SU-DHL-6 (cell line): ENCODE measurements around the gene DAPK3.

ENCODE experiments used
- H2AFZ ChIP-seq: fragments of 200-600 bp; sonication (generic); 2 replicates; pipeline ENCODE4 v1.6.1; 2014; ENCODE audit warnings: low read depth, mild to moderate bottlenecking, moderate library complexity, mixed read lengths, antibody characterized with exemption, low read length; ENCODE audit not compliant: severe bottlenecking
- H3F3A ChIP-seq: fragments of 200-600 bp; shearing (Covaris generic); 2 replicates; pipeline ENCODE4 v1.6.0; 2016; ENCODE audit warnings: antibody characterized with exemption, mild to moderate bottlenecking; ENCODE audit not compliant: insufficient read depth
- H3K27ac ChIP-seq: fragments of 200-600 bp; sonication (generic); 2 replicates; pipeline ENCODE4 v1.5.1; 2016; ENCODE audit warnings: low read depth, mild to moderate bottlenecking, low read length, moderate library complexity, mixed read lengths
- H3K27me3 ChIP-seq: fragments of 200-600 bp; sonication (generic), shearing (Covaris generic); 2 replicates; pipeline ENCODE4 v1.6.0; 2014; ENCODE audit warnings: mild to moderate bottlenecking, low read length
- H3K36me3 ChIP-seq: fragments of 200-600 bp; sonication (generic); 2 replicates; pipeline ENCODE4 v1.6.1; 2014; ENCODE audit warnings: mild to moderate bottlenecking, low read length, mixed read lengths
- H3K4me2 ChIP-seq: fragments of 300-600, 200-600 bp; shearing (Covaris generic), sonication (generic); 2 replicates; pipeline ENCODE4 v1.6.0; 2014; ENCODE audit warnings: low read length, low read depth, mild to moderate bottlenecking; ENCODE audit not compliant: poor library complexity, severe bottlenecking
- H3K4me3 ChIP-seq: fragments of 200-600 bp; sonication (generic); 2 replicates; pipeline ENCODE4 v1.5.1; 2014; ENCODE audit warnings: antibody characterized with exemption, low read length, mild to moderate bottlenecking, mixed read lengths; ENCODE audit not compliant: insufficient read depth, poor library complexity, severe bottlenecking
- H3K79me2 ChIP-seq: fragments of 200-600 bp; sonication (generic); 2 replicates; pipeline ENCODE4 v1.6.1; 2014; ENCODE audit warnings: mild to moderate bottlenecking, low read length, moderate library complexity; ENCODE audit not compliant: insufficient read depth
- H3K9ac ChIP-seq: fragments of 200-600 bp; sonication (generic); 2 replicates; pipeline ENCODE4 v1.7.0; 2014; ENCODE audit warnings: mild to moderate bottlenecking, low read length
- H3K9me2 ChIP-seq: fragments of 200-600 bp; sonication (generic); replicated peaks from 2 replicates; pipeline ENCODE4 v1.6.1; 2014; ENCODE audit warnings: low read length; ENCODE audit not compliant: insufficient read depth
- H3K9me3 ChIP-seq: fragments of 200-600 bp; sonication (generic); 2 replicates; pipeline ENCODE4 v1.6.1; 2014; ENCODE audit warnings: low read length, mixed read lengths; ENCODE audit not compliant: insufficient read depth
- H4K20me1 ChIP-seq: fragments of 200-600 bp; sonication (generic); 2 replicates; pipeline ENCODE4 v1.6.1; 2014; ENCODE audit warnings: low read depth, mild to moderate bottlenecking, antibody characterized with exemption, low read length, moderate library complexity, mixed read lengths
- EZH2phosphoT487 ChIP-seq: fragments of 200-600 bp; sonication (generic), shearing (Covaris generic); conservative IDR thresholded peaks from 2 replicates; pipeline ENCODE4 v1.6.1; 2018; ENCODE audit warnings: mild to moderate bottlenecking, antibody characterized with exemption, low read length, moderate library complexity, mixed read lengths
- TF ChIP-seq, protein P1 (sequence below): fragments of 200-600 bp; sonication (generic); IDR thresholded peaks from one replicate; pipeline ENCODE4 v1.5.1; 2017; ENCODE audit warnings: antibody characterized with exemption, mild to moderate bottlenecking, low read length, moderate library complexity; ENCODE audit not compliant: insufficient read depth, poor library complexity, severe bottlenecking

Gene DAPK3

DNA sequence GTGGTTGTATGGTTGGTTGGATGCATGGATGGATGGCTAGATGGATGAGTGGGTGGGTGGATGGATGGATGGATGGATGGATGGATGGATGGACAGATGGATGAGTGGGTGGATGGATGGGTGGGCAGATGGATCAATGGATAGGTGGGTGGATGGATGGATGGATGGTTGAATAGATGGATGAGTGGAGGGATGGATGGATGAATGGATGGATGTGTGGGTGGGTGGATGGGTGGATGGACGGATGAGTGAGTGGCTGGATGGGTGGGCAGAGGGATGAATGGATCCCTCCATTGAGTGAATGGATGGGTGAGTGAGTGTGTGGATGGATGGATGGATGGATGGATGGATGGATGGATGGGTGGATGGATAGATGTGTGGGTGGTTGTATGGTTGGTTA, 47.0 kb downstream of the DAPK3 start:
- Histone ChIP-seq H3K79me2 (no peaks in the 10 kb centered on the region), H3K36me3 (no peaks in the 10 kb centered on the region), H2AFZ (no peak overlapping the region), H3K9me3 (peaks cover 4% of the 10 kb centered on the region; the same call in 1 of the 2 replicates), H3K4me2 (no peak overlapping the region), H3K4me3 (no peak overlapping the region), H3K27me3 (no peaks in the 10 kb centered on the region), H3K27ac (no peak overlapping the region), H3K9me2 (no peaks in the 10 kb centered on the region), H4K20me1 (no peaks in the 10 kb centered on the region), H3K9ac (no peak overlapping the region), H3F3A (no peaks in the 10 kb centered on the region)
- no peak for TF ChIP-seq EZH2phosphoT487
- TF ChIP-seq, protein P1, sequence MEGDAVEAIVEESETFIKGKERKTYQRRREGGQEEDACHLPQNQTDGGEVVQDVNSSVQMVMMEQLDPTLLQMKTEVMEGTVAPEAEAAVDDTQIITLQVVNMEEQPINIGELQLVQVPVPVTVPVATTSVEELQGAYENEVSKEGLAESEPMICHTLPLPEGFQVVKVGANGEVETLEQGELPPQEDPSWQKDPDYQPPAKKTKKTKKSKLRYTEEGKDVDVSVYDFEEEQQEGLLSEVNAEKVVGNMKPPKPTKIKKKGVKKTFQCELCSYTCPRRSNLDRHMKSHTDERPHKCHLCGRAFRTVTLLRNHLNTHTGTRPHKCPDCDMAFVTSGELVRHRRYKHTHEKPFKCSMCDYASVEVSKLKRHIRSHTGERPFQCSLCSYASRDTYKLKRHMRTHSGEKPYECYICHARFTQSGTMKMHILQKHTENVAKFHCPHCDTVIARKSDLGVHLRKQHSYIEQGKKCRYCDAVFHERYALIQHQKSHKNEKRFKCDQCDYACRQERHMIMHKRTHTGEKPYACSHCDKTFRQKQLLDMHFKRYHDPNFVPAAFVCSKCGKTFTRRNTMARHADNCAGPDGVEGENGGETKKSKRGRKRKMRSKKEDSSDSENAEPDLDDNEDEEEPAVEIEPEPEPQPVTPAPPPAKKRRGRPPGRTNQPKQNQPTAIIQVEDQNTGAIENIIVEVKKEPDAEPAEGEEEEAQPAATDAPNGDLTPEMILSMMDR, result no peak

- Histone ChIP-seq H3K9me2 (no peaks in the 10 kb centered on the region), H3K4me3 (no peak overlapping the region), H3K9ac (no peak overlapping the region), H3K36me3 (no peaks in the 10 kb centered on the region), H4K20me1 (no peaks in the 10 kb centered on the region), H3K9me3 (peaks cover 4% of the 10 kb centered on the region; the same call in 1 of the 2 replicates), H3K4me2 (no peak overlapping the region), H3F3A (no peaks in the 10 kb centered on the region), H2AFZ (no peak overlapping the region), H3K27ac (no peak overlapping the region), H3K79me2 (no peaks in the 10 kb centered on the region), H3K27me3 (no peaks in the 10 kb centered on the region)
- TF ChIP-seq, protein P1, result no peak
Observed at GRCh38 chr19:3923096-3923758, 47.7 kb downstream of the DAPK3 start.

DNA sequence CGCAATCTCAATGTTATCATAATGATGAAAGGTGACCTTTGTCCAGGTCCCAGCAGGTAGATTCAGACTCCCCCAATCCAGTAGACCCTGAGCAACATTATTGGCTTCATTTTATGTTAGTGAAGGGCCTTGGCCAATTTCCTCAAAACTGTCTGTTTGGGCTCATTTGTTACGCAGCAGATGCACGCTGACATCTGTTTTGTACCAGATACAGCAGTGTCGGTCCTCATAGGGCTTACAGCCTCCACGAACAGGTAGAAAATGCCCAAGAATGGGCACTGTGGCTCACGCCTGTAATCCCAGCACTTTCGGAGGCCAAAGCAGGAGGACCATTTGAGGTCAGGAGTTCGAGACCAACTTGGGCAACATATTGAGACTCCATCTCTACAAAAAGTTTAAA, 51.1 kb downstream of the DAPK3 start:
- Histone ChIP-seq H3K79me2 (no peaks in the 10 kb centered on the region), H4K20me1 (no peaks in the 10 kb centered on the region), H3K4me3 (no peak overlapping the region), H3K27ac (no peak overlapping the region), H3F3A (no peaks in the 10 kb centered on the region), H3K4me2 (no peak overlapping the region), H3K9me2 (no peaks in the 10 kb centered on the region), H3K36me3 (no peaks in the 10 kb centered on the region), H3K9me3 (peaks cover 4% of the 10 kb centered on the region; the same call in 1 of the 2 replicates), H3K9ac (no peak overlapping the region), H2AFZ (no peak overlapping the region), H3K27me3 (no peaks in the 10 kb centered on the region)
- TF ChIP-seq, protein P1, result no peak
- no peak for TF ChIP-seq EZH2phosphoT487
